Endothelial cell (in vitro differentiated cells): ENCODE measurements around the gene GLI3. TPM values are rescaled to one million over a fixed set of nuclear protein-coding genes. Genes with fewer than 3 reads are reported as not detected.

Experiments
- DNase-seq: peaks from one replicate; pipeline ENCODE4 v3.0.0; 2021; ENCODE audit warnings: low spot score
- H3K27ac Mint-ChIP-seq: one replicate; pipeline ENCODE4 v1.8.0; 2021; ENCODE audit warnings: mixed read lengths, inconsistent platforms; ENCODE audit not compliant: unreplicated experiment
- H3K27me3 Mint-ChIP-seq: one replicate; pipeline ENCODE4 v1.8.0; 2021; ENCODE audit warnings: mild to moderate bottlenecking, moderate library complexity, mixed read lengths, inconsistent platforms; ENCODE audit not compliant: unreplicated experiment
- H3K36me3 Mint-ChIP-seq: one replicate; pipeline ENCODE4 v1.8.0; 2021; ENCODE audit warnings: mild to moderate bottlenecking, low read depth, mixed read lengths, inconsistent platforms; ENCODE audit not compliant: unreplicated experiment
- H3K4me1 Mint-ChIP-seq: one replicate; pipeline ENCODE4 v1.8.0; 2021; ENCODE audit warnings: mild to moderate bottlenecking, mixed read lengths, inconsistent platforms; ENCODE audit not compliant: unreplicated experiment
- H3K4me3 Mint-ChIP-seq: one replicate; pipeline ENCODE4 v1.8.0; 2021; ENCODE audit warnings: mild to moderate bottlenecking, mixed read lengths, inconsistent platforms; ENCODE audit not compliant: unreplicated experiment
- H3K9me3 Mint-ChIP-seq: one replicate; pipeline ENCODE4 v1.8.0; 2021; ENCODE audit warnings: mixed read lengths, inconsistent platforms; ENCODE audit not compliant: unreplicated experiment
- CTCF ChIP-seq: fragments of 200-600 bp; sonication (generic); IDR thresholded peaks from one replicate; pipeline ENCODE4 v1.5.0; 2021; ENCODE audit warnings: antibody characterized with exemption; ENCODE audit not compliant: unreplicated experiment
- total RNA-seq: library from RNA; stranded (reverse); fragmentation: NEBNext Ultra II Directional; extraction: Animal tissue kit (Norgen Biotek cat#: 25700); gene quantifications from one replicate; pipeline ENCODE4 v1.2.1, GENCODE V29; 2021; ENCODE audit not compliant: unreplicated experiment

The GLI3 gene
- total RNA-seq, 1 donor from 2014 or later: 24.9 TPM

DNA sequence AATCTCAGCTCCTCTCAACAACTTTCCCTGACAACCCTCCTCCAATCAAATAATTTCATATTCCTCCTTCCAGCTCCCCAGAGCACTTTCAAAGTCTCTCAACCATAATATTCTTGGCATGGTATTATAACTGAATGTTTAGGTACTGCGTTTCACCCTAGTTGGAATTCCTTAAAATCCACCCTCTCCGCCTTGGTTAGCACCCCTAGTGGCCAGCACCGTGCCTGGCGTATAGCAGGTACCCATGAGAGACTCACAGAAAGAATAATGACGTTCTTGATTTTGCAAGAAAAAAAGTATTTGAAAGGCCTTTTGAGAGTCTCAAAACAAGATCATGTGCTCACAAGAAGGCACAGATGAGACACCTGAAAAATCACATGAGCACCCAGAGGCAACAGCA, 50.9 kb downstream of the GLI3 start:
- Mint-ChIP-seq H3K27me3 (peaks cover 2% of the 10 kb centered on the region), H3K4me3 (no peak overlapping the region), H3K36me3 (no peaks in the 10 kb centered on the region), H3K9me3 (no peaks in the 10 kb centered on the region), H3K4me1 (peaks cover 13% of the 10 kb centered on the region), H3K27ac (no peak overlapping the region)
- TF ChIP-seq CTCF: peak; percentile 76
- peak; percentile 41 for DNase-seq

DNA sequence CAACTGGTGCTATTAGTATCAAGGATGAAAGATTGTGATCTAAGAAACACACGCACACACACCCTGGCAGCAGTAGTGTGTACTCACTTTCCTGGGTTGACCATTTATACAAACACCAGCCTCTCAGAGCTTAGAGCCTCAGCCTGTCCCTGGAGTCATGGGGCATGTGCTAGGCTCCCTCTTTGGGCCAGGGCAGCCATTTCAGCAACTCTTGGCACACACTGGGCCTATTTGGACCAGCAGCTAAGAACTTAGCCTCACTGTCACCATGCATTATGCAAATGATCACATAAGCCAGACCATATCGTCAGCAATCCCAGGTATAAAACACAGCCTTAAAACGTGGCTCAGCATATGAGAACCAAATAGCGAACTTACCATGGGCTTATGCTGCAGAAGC, 51.3 kb downstream of the GLI3 start:
- Mint-ChIP-seq H3K27me3 (peaks cover 2% of the 10 kb centered on the region), H3K27ac (no peak overlapping the region)

GRCh38 chr7:42183547-42183946, 53.5 kb downstream of the GLI3 start:
- no peak for DNase-seq
- no peaks in the 10 kb centered on the region for H3K9me3 Mint-ChIP-seq
- peaks cover 2% of the 10 kb centered on the region for H3K27me3 Mint-ChIP-seq
- H3K4me3 Mint-ChIP-seq: no peak overlapping the region
- no peak for TF ChIP-seq CTCF
- H3K36me3 Mint-ChIP-seq: no peaks in the 10 kb centered on the region
- peaks cover 3% of the 10 kb centered on the region for H3K4me1 Mint-ChIP-seq
- H3K27ac Mint-ChIP-seq: no peak overlapping the region

More for the DNA sequence above, 51.3 kb downstream of the GLI3 start:
- no peaks in the 10 kb centered on the region for H3K36me3 Mint-ChIP-seq
- no peak overlapping the region for H3K4me3 Mint-ChIP-seq
- TF ChIP-seq CTCF: no peak
- H3K9me3 Mint-ChIP-seq: no peaks in the 10 kb centered on the region
- DNase-seq: no peak
- H3K4me1 Mint-ChIP-seq: peaks cover 13% of the 10 kb centered on the region

DNA sequence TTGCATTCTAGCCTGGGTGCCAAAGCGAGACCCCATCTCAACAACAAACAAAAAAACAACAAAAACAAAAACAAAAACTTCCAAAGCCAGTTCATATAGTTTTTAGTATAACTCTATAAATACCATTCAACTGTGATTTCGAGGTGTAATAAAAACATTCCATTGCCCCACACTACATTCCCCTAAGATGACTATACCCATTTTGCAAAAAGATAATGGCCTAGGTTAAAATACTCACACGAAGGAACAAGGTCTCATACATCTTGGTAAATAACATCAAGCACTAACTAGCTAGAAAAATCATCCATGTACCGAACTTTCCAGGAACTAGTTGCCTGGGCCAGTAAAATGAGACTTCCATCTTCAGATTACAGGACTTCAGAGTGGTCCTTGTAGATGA, 55.4 kb downstream of the GLI3 start:
- Mint-ChIP-seq H3K4me3 (no peak overlapping the region), H3K27me3 (peaks cover 2% of the 10 kb centered on the region), H3K27ac (no peak overlapping the region), H3K36me3 (no peaks in the 10 kb centered on the region), H3K4me1 (peaks cover 3% of the 10 kb centered on the region), H3K9me3 (no peaks in the 10 kb centered on the region)
- no peak for DNase-seq
- no peak for TF ChIP-seq CTCF

- DNase-seq: no peak
- no peak overlapping the region for H3K27ac Mint-ChIP-seq
- H3K4me3 Mint-ChIP-seq: no peak overlapping the region
- no peaks in the 10 kb centered on the region for H3K36me3 Mint-ChIP-seq
- H3K4me1 Mint-ChIP-seq: no peaks in the 10 kb centered on the region
- peaks cover 2% of the 10 kb centered on the region for H3K27me3 Mint-ChIP-seq
- no peak for TF ChIP-seq CTCF
- H3K9me3 Mint-ChIP-seq: no peaks in the 10 kb centered on the region
Measured at GRCh38 chr7:42180806-42181205, 56.2 kb downstream of the GLI3 start.
